K562 (cell line): ENCODE data around the gene EFNB3. TPM values are rescaled to one million over a fixed set of nuclear protein-coding genes. Genes with fewer than 3 reads are reported as not detected.

Experiments used
- PCBP1 ChIP-seq: fragments of 200-400 bp; formaldehyde crosslinking; IDR thresholded peaks from 2 replicates; pipeline ENCODE4 v1.6.1; 2018; ENCODE audit warnings: mild to moderate bottlenecking, low read depth, low read length; ENCODE audit not compliant: poor library complexity, severe bottlenecking
- SMARCE1 ChIP-seq: fragments of 450-650 bp; IDR thresholded peaks from 2 replicates; pipeline ENCODE4 v1.7.1; 2016; ENCODE audit warnings: mild to moderate bottlenecking
- SOX6 ChIP-seq: fragments of 450-650 bp; IDR thresholded peaks from 2 replicates; pipeline ENCODE4 v1.6.1; 2014; ENCODE audit warnings: mild to moderate bottlenecking
- TGIF2 ChIP-seq: sonication (generic); formaldehyde crosslinking; IDR thresholded peaks from 2 replicates; pipeline ENCODE4 v1.8.1; 2022; ENCODE audit warnings: mild to moderate bottlenecking, missing genetic modification reagents, moderate library complexity
- THRAP3 ChIP-seq: fragments of 450-650 bp; IDR thresholded peaks from 2 replicates; pipeline ENCODE4 v1.6.1; 2016; ENCODE audit warnings: mild to moderate bottlenecking, inconsistent platforms, borderline replicate concordance
- THRB ChIP-seq: fragments of 450-650 bp; formaldehyde crosslinking; conservative IDR thresholded peaks from 2 replicates; pipeline ENCODE4 v1.4.0; 2022; ENCODE audit warnings: mild to moderate bottlenecking, missing genetic modification characterization
- polyA plus RNA-seq, 8 experiments: library from polyadenylated mRNA; depleted of rRNA in 4 of 8; stranded (reverse) in 5 of 8; unstranded in 3 of 8; fragments of >200 nt; fragmentation: Nextera tagmentation in 2 of 8; fragmentation: Illumina TruSeq in 1 of 8; extraction: Ambion mirVana in 2 of 8; extraction: Trizol in 1 of 8; gene quantifications; 2 replicates each; pipeline versions ENCODE4 v1.2.1 to v1.2.3, GENCODE V29; 2011 to 2014; ENCODE audit warnings: inconsistent platforms in 1 of 8, missing spikeins in 1 of 8
- total RNA-seq, 7 experiments: library from RNA; depleted of rRNA in 6 of 7; stranded (reverse); fragments of >200 nt in 6 of 7; fragmentation: Illumina TruSeq in 2 of 7; extraction: Trizol in 2 of 7; gene quantifications; 2 replicates each; pipeline versions ENCODE4 v1.2.1 to v1.2.3, GENCODE V29; 2011 to 2021; ENCODE audit warnings: low replicate concordance in 1 of 7
- TF ChIP-seq, protein P1 (sequence below): sonication (generic); formaldehyde crosslinking; IDR thresholded peaks from 2 replicates; pipeline ENCODE4 v1.8.0; 2022; ENCODE audit warnings: missing genetic modification reagents, mild to moderate bottlenecking, borderline replicate concordance
- TF ChIP-seq, protein P2 (sequence below): fragments of 250-450 bp; sonication (Bioruptor Pico); IDR thresholded peaks from 2 replicates; pipeline ENCODE4 v1.9.0; 2021; ENCODE audit warnings: mild to moderate bottlenecking, inconsistent platforms
- TF ChIP-seq, protein P3 (sequence below): fragments of 250-450 bp; sonication (Bioruptor Pico); IDR thresholded peaks from 2 replicates; pipeline ENCODE4 v1.5.0; 2021

Gene EFNB3
- total and polyA plus RNA-seq, 9 of the 15 experiments (the other 6 are each of a cell fraction or from before 2014, with no cell fraction given) = not detected

DNA sequence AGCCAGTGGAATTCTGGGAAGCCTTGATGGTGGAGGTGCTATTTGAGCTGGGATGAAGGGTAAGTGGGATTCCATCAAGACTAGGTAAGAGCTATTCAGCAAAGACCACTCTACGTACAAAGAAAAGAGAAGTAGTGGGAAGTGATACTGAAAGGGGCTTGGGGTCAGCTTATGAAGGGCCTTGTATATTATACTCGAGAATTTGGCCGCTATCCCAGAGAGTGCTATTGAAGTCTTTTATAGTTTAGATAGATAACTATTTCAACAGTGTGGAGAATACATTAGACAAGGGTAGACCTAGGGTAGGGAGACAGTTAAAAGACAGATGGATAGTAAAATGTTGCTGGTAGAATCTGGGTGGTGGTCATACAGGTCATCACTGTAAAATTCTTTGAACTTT is 22.9 kb downstream of the EFNB3 start (continued):
- TF ChIP-seq THRB (CRISPR knock-in tag) (no peak), TGIF2 (no peak), PCBP1 (no peak), SOX6 (no peak), THRAP3 (no peak), SMARCE1 (no peak)
- TF ChIP-seq, protein P1, sequence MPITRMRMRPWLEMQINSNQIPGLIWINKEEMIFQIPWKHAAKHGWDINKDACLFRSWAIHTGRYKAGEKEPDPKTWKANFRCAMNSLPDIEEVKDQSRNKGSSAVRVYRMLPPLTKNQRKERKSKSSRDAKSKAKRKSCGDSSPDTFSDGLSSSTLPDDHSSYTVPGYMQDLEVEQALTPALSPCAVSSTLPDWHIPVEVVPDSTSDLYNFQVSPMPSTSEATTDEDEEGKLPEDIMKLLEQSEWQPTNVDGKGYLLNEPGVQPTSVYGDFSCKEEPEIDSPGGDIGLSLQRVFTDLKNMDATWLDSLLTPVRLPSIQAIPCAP (CRISPR knock-in tag) = no peak
- TF ChIP-seq, protein P2, sequence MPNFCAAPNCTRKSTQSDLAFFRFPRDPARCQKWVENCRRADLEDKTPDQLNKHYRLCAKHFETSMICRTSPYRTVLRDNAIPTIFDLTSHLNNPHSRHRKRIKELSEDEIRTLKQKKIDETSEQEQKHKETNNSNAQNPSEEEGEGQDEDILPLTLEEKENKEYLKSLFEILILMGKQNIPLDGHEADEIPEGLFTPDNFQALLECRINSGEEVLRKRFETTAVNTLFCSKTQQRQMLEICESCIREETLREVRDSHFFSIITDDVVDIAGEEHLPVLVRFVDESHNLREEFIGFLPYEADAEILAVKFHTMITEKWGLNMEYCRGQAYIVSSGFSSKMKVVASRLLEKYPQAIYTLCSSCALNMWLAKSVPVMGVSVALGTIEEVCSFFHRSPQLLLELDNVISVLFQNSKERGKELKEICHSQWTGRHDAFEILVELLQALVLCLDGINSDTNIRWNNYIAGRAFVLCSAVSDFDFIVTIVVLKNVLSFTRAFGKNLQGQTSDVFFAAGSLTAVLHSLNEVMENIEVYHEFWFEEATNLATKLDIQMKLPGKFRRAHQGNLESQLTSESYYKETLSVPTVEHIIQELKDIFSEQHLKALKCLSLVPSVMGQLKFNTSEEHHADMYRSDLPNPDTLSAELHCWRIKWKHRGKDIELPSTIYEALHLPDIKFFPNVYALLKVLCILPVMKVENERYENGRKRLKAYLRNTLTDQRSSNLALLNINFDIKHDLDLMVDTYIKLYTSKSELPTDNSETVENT (CRISPR knock-in tag) = no peak
- TF ChIP-seq, protein P3, sequence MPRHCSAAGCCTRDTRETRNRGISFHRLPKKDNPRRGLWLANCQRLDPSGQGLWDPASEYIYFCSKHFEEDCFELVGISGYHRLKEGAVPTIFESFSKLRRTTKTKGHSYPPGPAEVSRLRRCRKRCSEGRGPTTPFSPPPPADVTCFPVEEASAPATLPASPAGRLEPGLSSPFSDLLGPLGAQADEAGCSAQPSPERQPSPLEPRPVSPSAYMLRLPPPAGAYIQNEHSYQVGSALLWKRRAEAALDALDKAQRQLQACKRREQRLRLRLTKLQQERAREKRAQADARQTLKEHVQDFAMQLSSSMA (CRISPR knock-in tag) = no peak
